Muscle of arm (tissue), 14 donors: ENCODE results near the gene TFF2. TPM values are rescaled to one million over a fixed set of nuclear protein-coding genes. Genes with fewer than 3 reads are reported as not detected.

Experiments used
- DNase-seq: peaks from one replicate; pipeline ENCODE4 v3.0.0-alpha.2; 2013
- long read RNA-seq, 11 donors: transcript quantifications; one replicate each; lab custom pipeline, GENCODE V29; 2026
- polyA plus RNA-seq, 12 donors: library from polyadenylated mRNA; unstranded; fragments of 120-200 nt; gene quantifications; one replicate each; pipeline ENCODE4 v1.2.1, GENCODE V29; 2013; ENCODE audit not compliant: insufficient read length in 12 of 12

TFF2 gene, protein sequence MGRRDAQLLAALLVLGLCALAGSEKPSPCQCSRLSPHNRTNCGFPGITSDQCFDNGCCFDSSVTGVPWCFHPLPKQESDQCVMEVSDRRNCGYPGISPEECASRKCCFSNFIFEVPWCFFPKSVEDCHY
- polyA plus RNA-seq, result under 1 TPM in 1 of 12 donors, not detected in 11; 0.25 TPM
- long read RNA-seq, donor 1, result 0 reads
- long read RNA-seq, donor 2, result 0 reads
- long read RNA-seq, donor 3, partial matches to known transcripts, result 0 of 2 reads
- long read RNA-seq, donor 3, other reads (novel, unspliced or antisense), result 0 of 2 reads
- long read RNA-seq, donor 4, result 0 reads
- long read RNA-seq, donor 5, result 0 reads
- long read RNA-seq, donor 6, result 0 reads
- long read RNA-seq, donor 7, result 0 reads
- long read RNA-seq, donor 8, result 0 reads
- long read RNA-seq, donor 9, result 0 reads
- long read RNA-seq, donor 10, result 0 reads
- long read RNA-seq, donor 11, result 0 reads

DNA sequence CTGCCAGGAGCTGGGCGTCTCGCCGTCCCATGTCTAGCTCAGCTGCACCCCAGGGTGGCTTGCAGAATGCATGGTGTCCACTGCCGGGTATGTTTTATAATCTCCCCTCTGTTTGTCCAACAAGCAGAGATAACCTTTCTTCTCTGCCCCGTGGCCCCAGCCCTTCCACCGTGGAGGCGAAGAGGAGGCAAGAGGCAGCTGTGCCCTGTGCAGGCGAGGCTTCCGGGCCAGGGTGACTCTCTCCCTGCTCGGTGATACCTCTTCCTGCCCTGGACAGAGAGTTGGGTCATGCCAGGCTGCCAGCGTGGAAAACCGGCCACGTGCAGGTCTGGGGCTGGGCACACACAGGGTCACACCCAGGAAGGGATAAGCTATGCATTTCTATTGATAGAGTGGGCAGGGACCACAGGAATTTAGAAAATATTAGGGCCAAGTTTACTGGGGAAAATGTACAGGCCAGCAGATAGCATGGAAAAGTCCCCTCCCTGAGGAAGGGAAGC is at the start of gene TFF2:
TFF2 (minus strand) TSS at position 68 of the 500 bp plus-strand sequence; CDS start at position 31, 37 bp downstream.
- DNase-seq, result no peak

GRCh38 chr21:42400525-42400924 is 49.7 kb upstream of the TFF2 start:
- no peak for DNase-seq

- no peak for DNase-seq
These were observed 47.7 kb upstream of the TFF2 start for GRCh38 chr21:42398436-42399028.

DNA sequence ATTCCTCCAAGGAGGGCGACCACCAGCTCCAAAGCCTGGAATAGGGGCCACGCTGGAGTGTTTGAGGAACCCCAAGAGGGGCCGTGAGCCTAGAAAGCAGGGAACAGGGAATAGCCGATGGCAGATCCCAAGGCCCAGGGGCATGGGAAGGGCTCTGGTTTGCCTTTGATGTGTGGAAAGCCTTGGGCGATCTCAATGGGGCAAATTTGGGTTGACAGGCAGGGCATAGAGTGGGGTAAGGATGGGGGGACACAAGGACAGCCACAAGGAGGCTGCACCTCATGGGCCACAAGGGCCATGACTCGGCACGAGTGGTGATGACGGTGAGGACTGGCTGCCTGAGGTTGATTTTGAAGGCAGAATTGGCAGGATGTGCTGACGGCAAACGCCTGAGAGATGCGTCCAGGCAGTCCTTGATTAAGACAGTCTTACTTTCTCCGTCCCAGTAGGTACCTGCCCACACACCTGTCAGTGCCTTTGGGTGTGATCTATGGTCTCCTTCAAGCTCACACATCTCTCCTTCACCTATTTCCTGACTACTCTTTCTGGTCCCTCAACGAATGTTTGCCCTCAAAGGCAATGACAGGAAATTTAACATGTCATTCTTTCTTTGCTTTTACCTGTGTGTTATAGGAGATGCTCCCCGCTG is 47.1 kb upstream of the TFF2 start:
- no peak for DNase-seq

DNA sequence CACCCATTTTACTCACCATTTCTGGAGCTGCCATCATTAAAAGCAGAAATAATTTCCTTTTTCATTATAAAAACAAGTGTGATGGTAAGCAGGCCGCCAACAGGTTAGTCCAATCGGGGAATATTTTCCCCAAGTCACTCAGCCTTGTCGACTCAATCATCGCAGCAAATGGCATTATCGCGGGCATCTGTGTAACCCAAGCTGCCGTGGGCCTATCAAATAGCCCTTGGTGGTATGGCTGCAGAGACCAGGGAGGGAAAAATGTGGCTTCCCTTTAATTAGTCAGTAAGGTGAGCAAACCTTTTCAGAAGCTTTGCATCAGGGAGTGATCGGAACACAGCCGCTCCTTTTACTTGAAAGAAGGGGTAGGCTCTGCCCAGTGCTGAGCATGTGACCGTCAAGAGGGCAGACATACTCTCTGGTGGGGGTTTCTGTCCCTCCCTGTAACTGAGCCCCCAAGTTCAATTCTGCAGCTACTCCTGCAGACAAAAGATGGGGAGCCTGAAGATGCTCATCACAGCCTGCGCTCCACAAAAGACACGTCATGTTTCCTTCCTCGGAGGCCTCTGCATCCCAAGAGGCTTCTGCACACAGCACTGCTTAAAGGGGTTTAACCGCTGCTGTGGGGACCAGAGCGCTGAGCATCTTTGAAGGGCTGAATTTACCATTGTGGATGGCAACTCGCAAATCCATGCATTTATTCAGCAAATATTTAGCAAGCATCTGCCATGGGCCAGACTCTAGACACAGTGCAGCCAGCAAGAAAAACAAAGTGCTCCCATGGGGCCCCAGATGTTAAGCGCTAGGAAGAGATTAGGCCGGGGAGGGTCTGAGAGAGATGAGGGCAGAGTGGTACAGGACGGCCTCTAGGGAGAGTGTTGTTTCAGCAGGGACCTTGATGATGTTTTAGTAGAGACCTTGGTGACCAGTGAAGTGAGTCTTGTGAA is 46.3 kb upstream of the TFF2 start:
- no peak for DNase-seq

GRCh38 chr21:42395905-42396651 is 45.3 kb upstream of the TFF2 start, which contains the start of gene TMPRSS3:
Gene TMPRSS3 (minus strand): TSS chr21:42396052. CDS start chr21:42395417, 635 bp downstream.
- no peak for DNase-seq

DNA sequence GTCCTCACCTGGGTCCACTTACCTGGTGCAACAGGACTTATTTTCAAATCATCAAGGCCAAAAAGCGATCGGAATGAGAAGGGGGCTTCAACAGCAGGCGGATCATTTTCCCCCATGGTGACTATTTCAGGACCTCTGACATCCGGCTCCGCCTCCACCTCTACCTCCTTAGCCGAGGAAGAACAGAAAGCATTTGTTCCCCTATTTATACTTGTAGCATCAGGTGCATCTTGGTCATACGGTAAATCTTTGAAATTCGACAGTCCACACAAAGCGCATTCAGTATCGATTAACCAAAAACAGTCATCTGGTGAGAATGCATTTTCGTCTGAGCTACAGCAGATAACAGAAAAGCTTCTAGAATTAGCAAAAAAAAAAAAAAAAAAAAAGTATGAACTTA is 44.5 kb upstream of the TFF2 start:
- DNase-seq, result no peak

- no peak for DNase-seq
These were observed 42.7 kb upstream of the TFF2 start for GRCh38 chr21:42393443-42393950.

- no peak for DNase-seq
These were observed 42.1 kb upstream of the TFF2 start for GRCh38 chr21:42392731-42393442.

DNA sequence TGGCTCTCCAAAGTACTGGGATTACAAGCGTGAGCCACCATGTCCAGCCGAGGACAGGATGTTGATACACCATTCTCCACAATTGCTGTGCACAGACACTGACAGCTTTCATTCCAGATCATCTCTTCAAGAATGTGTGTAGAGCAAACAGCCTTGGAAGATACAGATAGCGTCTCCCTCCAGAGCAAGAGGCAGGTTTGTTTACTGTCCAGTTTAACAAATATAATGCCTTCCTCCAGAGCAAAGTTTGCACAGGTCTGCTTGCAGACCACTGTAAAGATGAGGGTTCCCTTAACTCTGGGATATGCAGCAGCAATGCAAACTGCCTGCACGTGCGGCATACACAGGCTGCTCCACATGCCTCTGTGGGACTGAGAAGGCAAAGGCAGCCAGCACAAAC is 40.5 kb upstream of the TFF2 start:
- DNase-seq, result no peak

GRCh38 chr21:42390696-42391095 is 39.9 kb upstream of the TFF2 start:
- DNase-seq, result no peak

GRCh38 chr21:42390193-42390592 is 39.4 kb upstream of the TFF2 start:
- no peak for DNase-seq

- no peak for DNase-seq
These were observed 38.6 kb upstream of the TFF2 start for GRCh38 chr21:42389449-42389835.

- no peak for DNase-seq
These were observed 38.1 kb upstream of the TFF2 start for GRCh38 chr21:42388740-42389448.

DNA sequence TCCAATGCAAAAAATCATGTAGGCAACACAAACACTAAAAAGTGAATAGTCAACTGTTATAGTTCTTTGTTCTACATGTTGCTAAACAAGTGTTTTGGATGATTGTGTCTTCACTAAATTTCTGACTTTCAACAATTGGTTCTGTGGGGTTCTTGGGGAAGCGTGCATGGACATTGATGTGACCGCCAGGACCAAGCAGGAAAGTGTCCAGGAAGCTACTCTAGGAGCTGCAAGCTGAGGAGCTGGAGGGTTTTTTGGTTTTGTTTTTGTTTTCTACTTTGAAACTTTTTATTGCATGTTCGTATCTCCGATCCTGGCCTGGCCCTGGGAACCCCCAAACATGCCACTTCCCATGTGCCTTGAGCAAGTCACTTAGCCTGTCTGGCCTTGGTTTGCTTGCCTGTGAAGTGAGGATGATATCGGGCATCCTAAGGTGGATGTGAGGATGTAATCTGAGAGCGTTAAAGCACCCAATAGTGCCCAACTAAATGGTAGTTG is 37.1 kb upstream of the TFF2 start:
- no peak for DNase-seq

DNA sequence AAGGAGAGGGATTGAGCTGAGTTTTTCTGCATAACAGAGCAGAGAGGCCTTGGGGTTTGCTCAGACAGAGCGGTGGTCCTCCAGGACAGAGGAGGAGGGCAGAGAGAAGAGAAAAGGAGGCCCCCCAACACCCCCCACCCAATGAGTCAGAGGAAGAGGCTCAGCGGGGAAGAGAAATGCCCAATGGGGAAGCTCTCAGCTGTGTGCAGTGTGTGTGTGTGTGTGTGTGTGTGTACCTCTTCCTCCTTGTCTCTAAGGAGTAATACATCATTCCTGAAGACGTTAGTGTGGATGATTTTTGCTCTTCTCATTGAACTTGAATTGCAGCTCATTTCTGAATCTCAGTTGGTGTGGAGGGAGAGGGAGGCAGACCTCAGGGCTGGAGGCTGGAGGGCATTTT is 36.4 kb upstream of the TFF2 start:
- no peak for DNase-seq

DNA sequence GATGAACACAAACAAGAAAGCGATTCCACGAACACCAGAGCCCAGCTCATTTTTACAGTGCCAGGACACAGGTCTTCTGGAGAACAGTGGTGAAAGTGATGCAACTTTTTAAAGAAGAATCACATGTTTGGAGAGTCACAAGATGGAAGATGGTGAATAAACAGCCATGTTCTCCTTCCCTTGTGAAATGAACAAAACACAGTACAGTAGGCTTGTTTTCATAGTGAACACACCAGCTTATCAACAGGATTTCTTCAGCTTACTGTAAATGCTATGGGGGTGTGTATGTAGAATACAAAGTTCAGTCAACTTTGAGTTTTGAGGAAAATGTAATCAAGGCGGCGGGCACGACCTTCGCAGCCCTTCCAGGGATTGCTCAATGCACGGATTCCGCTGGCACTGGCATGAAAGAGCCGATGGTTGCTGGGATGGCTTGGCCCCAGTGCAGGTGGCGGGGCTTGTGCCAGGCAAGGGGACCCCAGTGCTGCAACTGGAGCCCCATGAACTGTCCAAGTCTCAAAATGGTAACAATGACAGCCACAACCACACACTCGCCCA is 35.3 kb upstream of the TFF2 start:
- no peak for DNase-seq

DNA sequence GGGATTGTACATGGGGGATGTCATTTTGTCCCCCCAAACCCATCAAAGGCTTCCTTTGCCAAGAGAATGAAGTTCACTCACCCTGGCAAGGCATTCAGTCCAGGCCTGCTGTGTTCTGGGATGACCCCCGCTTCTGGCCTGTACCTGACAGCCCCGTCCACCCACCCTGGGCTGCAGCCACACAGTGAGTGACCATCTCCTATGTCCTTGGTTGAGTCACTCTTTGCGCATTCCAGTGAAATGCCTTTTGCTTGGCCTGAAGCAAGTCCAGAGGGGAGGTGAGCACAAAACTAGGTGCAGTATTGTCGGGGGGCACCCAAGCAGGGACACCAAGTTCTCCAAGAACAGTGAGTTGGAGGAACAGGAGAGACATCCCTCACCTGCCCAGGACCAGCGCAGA is 34.8 kb upstream of the TFF2 start:
- no peak for DNase-seq

DNA sequence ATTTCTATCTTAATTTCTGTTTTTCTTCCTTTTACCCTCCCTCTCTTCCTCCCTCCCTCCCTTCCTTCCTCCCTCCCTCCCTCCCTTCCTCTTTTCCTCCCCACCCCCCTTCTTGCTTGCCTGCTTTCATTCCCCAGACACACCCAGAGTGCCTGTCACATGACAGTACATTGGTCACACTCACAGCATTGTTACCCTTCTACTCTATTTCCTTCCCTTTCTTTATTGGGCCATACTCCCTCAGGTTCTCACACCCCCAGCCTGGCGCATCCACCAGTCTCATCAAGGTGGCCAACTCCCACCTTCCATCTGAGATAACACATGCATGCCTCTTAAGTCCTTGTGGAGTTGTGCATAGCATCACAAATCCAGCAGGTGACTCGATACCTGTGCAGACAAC is 34.2 kb upstream of the TFF2 start:
- DNase-seq, result no peak
